Measurements from ENCODE around the gene WDR46.

The WDR46 gene

GRCh38 chr6:33324125-33324524 is 35.1 kb upstream of the WDR46 start:
- DNase-seq (ENCODE audit: low read depth), result peak; percentile 39
- no peak for TF ChIP-seq CTCF (IDR thresholded peaks at IDR 0.05; ENCODE audit: low read depth, low read length)
- TF ChIP-seq POLR2A (IDR thresholded peaks at IDR 0.05; ENCODE audit: extremely low read depth, insufficient read length), result no peak
- no peak for TF ChIP-seq MAX (IDR thresholded peaks at IDR 0.05; ENCODE audit: low read depth, low read length)
- no peak for TF ChIP-seq MYC (IDR thresholded peaks at IDR 0.05; ENCODE audit: low read depth, low read length)
- peak overlapping the region; percentile 93 for H3K4me3 ChIP-seq (ENCODE audit: low read depth, low read length)

DNA sequence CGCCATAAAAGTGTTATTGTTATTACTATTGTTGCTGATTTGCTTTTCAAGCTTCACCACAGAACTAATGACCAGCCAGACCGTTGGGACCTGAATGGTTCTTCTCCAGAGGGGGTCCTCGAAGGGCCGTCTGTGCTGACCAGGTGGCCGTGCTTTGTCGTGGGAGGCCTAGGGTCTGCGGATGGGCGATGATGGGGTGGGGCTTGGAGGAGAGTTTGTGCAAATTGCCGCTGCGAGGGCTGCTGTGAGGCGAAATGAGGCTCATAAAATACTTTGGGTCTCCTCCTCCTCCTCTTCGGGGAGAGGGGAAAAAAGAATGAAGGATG is 34.5 kb upstream of the WDR46 start:
- H3K4me3 ChIP-seq (ENCODE audit: low read depth, low read length), result peak overlapping the region; percentile 93
- no peak for DNase-seq (ENCODE audit: low read depth)
- TF ChIP-seq MYC (IDR thresholded peaks at IDR 0.05; ENCODE audit: low read depth, low read length) (no peak), MAX (IDR thresholded peaks at IDR 0.05; ENCODE audit: low read depth, low read length) (no peak), POLR2A (IDR thresholded peaks at IDR 0.05; ENCODE audit: extremely low read depth, insufficient read length) (no peak), CTCF (IDR thresholded peaks at IDR 0.05; ENCODE audit: low read depth, low read length) (no peak)

GRCh38 chr6:33321227-33321626 is 32.2 kb upstream of the WDR46 start:
- DNase-seq (ENCODE audit: low read depth), result no peak
- H3K4me3 ChIP-seq (ENCODE audit: low read depth, low read length), result peak overlapping the region; percentile 93
- TF ChIP-seq CTCF (IDR thresholded peaks at IDR 0.05; ENCODE audit: low read depth, low read length) (no peak), MYC (IDR thresholded peaks at IDR 0.05; ENCODE audit: low read depth, low read length) (no peak)

- no peak for TF ChIP-seq CTCF (IDR thresholded peaks at IDR 0.05; ENCODE audit: low read depth, low read length)
- TF ChIP-seq POLR2A (IDR thresholded peaks at IDR 0.05; ENCODE audit: extremely low read depth, insufficient read length), result no peak
- TF ChIP-seq MAX (IDR thresholded peaks at IDR 0.05; ENCODE audit: low read depth, low read length), result no peak
- no peak for TF ChIP-seq MYC (IDR thresholded peaks at IDR 0.05; ENCODE audit: low read depth, low read length)
- no peak overlapping the region for H3K4me3 ChIP-seq (ENCODE audit: low read depth, low read length)
- DNase-seq (ENCODE audit: low read depth), result no peak
Observed at GRCh38 chr6:33320315-33321181, 31.5 kb upstream of the WDR46 start.

GRCh38 chr6:33319939-33320314 is 30.9 kb upstream of the WDR46 start:
- TF ChIP-seq MYC (IDR thresholded peaks at IDR 0.05; ENCODE audit: low read depth, low read length) (no peak), MAX (IDR thresholded peaks at IDR 0.05; ENCODE audit: low read depth, low read length) (no peak), CTCF (IDR thresholded peaks at IDR 0.05; ENCODE audit: low read depth, low read length) (no peak), POLR2A (IDR thresholded peaks at IDR 0.05; ENCODE audit: extremely low read depth, insufficient read length) (no peak)
- DNase-seq (ENCODE audit: low read depth), result no peak
- H3K4me3 ChIP-seq (ENCODE audit: low read depth, low read length), result no peak overlapping the region

Data from NB4 (cell line).